Forelimb muscle (tissue), 1 donor: ENCODE results near the gene PTTG1IP. TPM values are rescaled to one million over a fixed set of nuclear protein-coding genes. Genes with fewer than 3 reads are reported as not detected.

Experiments
- DNase-seq: peaks from one replicate; pipeline ENCODE4 v3.0.0-alpha.2; 2013; ENCODE audit warnings: low read depth
- polyA plus RNA-seq: library from polyadenylated mRNA; unstranded; fragments of 120-200 nt; gene quantifications from one replicate; pipeline ENCODE4 v1.2.1, GENCODE V29; 2013; ENCODE audit not compliant: insufficient read length

Gene PTTG1IP
- polyA plus RNA-seq, 1 donor = 129 TPM

DNA sequence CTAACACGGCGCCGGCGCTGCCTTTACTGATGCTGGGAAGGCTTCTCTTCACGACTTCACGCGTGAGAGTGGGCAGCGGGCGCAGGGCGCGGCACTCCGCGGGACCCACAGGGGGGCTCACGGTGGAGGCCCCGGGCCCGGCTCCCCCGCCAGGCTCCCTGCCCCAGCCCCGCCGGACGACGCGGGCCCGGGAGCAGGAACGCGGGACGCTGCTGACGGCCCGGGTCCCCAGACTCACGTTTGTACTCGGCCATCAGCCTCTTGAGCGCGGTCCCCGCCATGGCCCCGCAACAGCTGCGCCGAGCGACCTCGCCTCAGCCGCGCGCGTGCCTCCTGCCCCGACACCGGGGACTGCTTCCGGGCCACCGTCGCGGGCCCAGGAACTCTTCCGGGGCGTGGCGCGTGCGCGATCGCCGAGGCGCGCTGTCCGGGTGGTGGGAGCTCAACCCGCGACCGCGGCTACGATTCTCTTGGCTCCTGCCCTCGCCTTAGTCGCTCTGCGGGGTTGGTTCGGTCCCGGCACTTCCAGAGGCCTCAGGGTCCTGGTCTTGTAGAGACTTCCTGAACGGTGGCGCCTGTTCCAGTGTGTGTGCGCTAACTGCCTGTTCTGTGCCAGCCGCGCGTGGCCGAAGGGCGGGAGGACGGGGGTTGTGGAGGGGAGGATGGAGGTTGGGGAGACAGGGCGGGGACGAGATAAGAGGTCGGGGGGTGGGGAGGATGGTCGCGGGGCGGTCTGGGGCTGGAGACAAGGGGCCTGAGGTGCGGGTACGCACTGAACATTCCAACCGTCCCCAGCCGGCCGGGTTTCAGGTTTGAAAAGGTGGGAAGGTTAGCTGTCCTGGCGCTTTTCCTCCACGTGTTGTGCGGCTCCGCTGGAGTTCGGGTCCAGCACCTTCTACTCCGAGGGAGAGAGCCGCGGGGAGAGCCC is 71.8 kb downstream of the PTTG1IP start, which contains the start of gene UBE2G2:
TSS of gene UBE2G2 (minus strand) at position 353 of the 928 bp plus-strand sequence. CDS start at position 281, 72 bp downstream.
- DNase-seq = peak; percentile 32

GRCh38 chr21:44800971-44801467 is 72.5 kb downstream of the PTTG1IP start:
- DNase-seq = no peak

DNA sequence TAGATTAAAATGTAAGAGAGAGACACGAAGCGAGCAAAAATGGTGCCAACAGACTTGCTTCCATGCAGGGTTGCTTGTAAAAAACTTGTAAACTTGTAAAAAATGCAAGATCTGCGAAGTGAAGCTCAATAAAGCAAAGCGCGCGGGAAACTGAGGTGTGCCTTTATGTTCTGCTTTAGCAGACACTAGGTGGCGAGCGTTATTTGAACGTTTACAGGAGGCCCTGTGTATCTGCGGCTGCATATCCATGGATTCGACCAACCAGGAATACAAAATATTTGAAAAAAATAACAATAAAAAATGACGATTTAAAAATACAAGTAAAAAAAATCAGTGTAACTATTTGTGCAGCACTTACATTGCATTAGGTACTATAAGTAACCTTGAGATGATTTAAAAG is 73.4 kb downstream of the PTTG1IP start:
- no peak for DNase-seq

- no peak for DNase-seq
Observed at GRCh38 chr21:44799646-44800045, 73.8 kb downstream of the PTTG1IP start.

Other genes starting within 250 kb of the PTTG1IP start
- not detected for gene KRTAP10-9, start 246.6 kb downstream of the PTTG1IP start, polyA plus RNA-seq
- not detected for gene KRTAP10-10, start 236.3 kb downstream of the PTTG1IP start, polyA plus RNA-seq
- not detected for gene KRTAP10-11, start 227.3 kb downstream of the PTTG1IP start, polyA plus RNA-seq
- not detected for gene KRTAP12-4, start 219.0 kb downstream of the PTTG1IP start, polyA plus RNA-seq
- not detected for gene KRTAP12-3, start 215.8 kb downstream of the PTTG1IP start, polyA plus RNA-seq
- gene KRTAP12-2, start 206.8 kb downstream of the PTTG1IP start, polyA plus RNA-seq = not detected
- gene KRTAP12-1, start 191.5 kb downstream of the PTTG1IP start, polyA plus RNA-seq = not detected
- gene KRTAP10-12, start 176.5 kb downstream of the PTTG1IP start, polyA plus RNA-seq = not detected
- 0.13 TPM for gene TSPEAR, start 162.1 kb downstream of the PTTG1IP start, polyA plus RNA-seq
- gene UBE2G2, start 71.9 kb downstream of the PTTG1IP start, polyA plus RNA-seq = 93.3 TPM
- gene SUMO3, start 55.6 kb downstream of the PTTG1IP start, polyA plus RNA-seq = 60.2 TPM
- gene ITGB2, start 47.2 kb upstream of the PTTG1IP start, polyA plus RNA-seq = 11.2 TPM
- 23.4 TPM for gene SLX9, start 66.3 kb upstream of the PTTG1IP start, polyA plus RNA-seq
- gene ADARB1, start 200.9 kb upstream of the PTTG1IP start, polyA plus RNA-seq = 27.0 TPM